B cell (primary cell): ENCODE data around the gene LRRC47. TPM values are rescaled to one million over a fixed set of nuclear protein-coding genes. Genes with fewer than 3 reads are reported as not detected.

Source experiments
- ATAC-seq: fragments of 200-7000 bp; cut with Tn5 transposase; one replicate; pipeline ENCODE4 v1.10.0; 2021; ENCODE audit warnings: low read depth, mild to moderate bottlenecking, moderate number of reproducible peaks, moderate library complexity
- CTCF ChIA-PET: fragments of 350-600 bp; sonication (Branson Sonifier 250); formaldehyde crosslinking; loops from one replicate; lab custom pipeline; 2021; ENCODE audit warnings: antibody characterized with exemption, inconsistent platforms; lab: Charles Lee
- POLR2A ChIA-PET: fragments of 350-600 bp; sonication (Branson Sonifier 250); formaldehyde crosslinking; loops from one replicate; lab custom pipeline; 2021; ENCODE audit warnings: antibody characterized with exemption; lab: Charles Lee
- DNase-seq: peaks from one replicate; pipeline ENCODE4 v3.0.0; 2013
- H2AFZ ChIP-seq: 2 replicates; pipeline ENCODE4 v1.6.1; 2012; ENCODE audit warnings: mild to moderate bottlenecking, low read depth, low read length; ENCODE audit not compliant: insufficient read depth, poor library complexity, severe bottlenecking
- H3K27ac ChIP-seq, 2 donors: 1 replicate in 1 of 2; 2 replicates in 1 of 2; pipeline ENCODE4 v1.5.1; 2012 to 2013; ENCODE audit warnings: low read length in 2 of 2, mild to moderate bottlenecking in 2 of 2, moderate library complexity in 1 of 2
- H3K27me3 ChIP-seq, 4 experiments: fragments of 200-600 bp in 1 of 4; sonication (generic) in 1 of 4; replicated peaks in 1 of 4; 1 replicate in 2 of 4; 2 replicates in 2 of 4; pipeline versions ENCODE4 v1.6.1 to v1.7.0; 2013 to 2016; ENCODE audit warnings: low read length in 3 of 4, mild to moderate bottlenecking in 2 of 4, mixed read lengths in 1 of 4, moderate library complexity in 1 of 4; ENCODE audit not compliant: insufficient read depth in 4 of 4, control insufficient read depth in 3 of 4; ENCODE audit errors: control extremely low read depth in 1 of 4
- H3K36me3 ChIP-seq, 2 experiments: replicated peaks in 1 of 2; 1 replicate in 1 of 2; 2 replicates in 1 of 2; pipeline versions ENCODE4 v1.6.1 to v1.7.1; 2013; ENCODE audit warnings: low read length in 1 of 2; ENCODE audit not compliant: insufficient read depth in 2 of 2, control insufficient read depth in 1 of 2; ENCODE audit errors: control extremely low read depth in 1 of 2, extremely low read depth in 1 of 2
- H3K4me1 ChIP-seq, 2 donors: fragments of 200-600 bp in 1 of 2; sonication (generic) in 1 of 2; 1 replicate in 1 of 2; 2 replicates in 1 of 2; pipeline versions ENCODE4 v1.5.1 to v1.6.1; 2013 to 2017; ENCODE audit warnings: low read length in 2 of 2; ENCODE audit not compliant: control insufficient read depth in 2 of 2, insufficient read depth in 2 of 2
- H3K4me2 ChIP-seq: replicated peaks from 2 replicates; pipeline ENCODE3; 2012; ENCODE audit warnings: mild to moderate bottlenecking, low read depth, low read length; ENCODE audit not compliant: poor library complexity, severe bottlenecking
- H3K4me3 ChIP-seq, 5 experiments: fragments of 200-600 bp in 1 of 5; sonication (generic) in 1 of 5; 1 replicate in 3 of 5; 2 replicates in 2 of 5; pipeline versions ENCODE4 v1.5.1 to v1.7.0; 2011 to 2016; ENCODE audit warnings: low read length in 4 of 5, mild to moderate bottlenecking in 4 of 5, low read depth in 2 of 5, control low read depth in 1 of 5, moderate library complexity in 1 of 5; ENCODE audit not compliant: insufficient read depth in 1 of 5; ENCODE audit errors: control extremely low read depth in 1 of 5, extremely low read depth in 1 of 5
- H3K79me2 ChIP-seq: fragments of 200-600 bp; sonication (generic); one replicate; pipeline ENCODE4 v1.6.0; 2016; ENCODE audit warnings: low read length; ENCODE audit not compliant: control insufficient read depth, insufficient read depth
- H3K9ac ChIP-seq: fragments of 200-600 bp; sonication (generic); 2 replicates; pipeline ENCODE4 v1.6.1; 2017; ENCODE audit warnings: mild to moderate bottlenecking, low read length, moderate library complexity
- H3K9me3 ChIP-seq, 3 donors: one replicate each; pipeline versions ENCODE4 v1.6.1 to v1.7.1; 2013; ENCODE audit warnings: low read length in 2 of 3; ENCODE audit not compliant: control insufficient read depth in 2 of 3, insufficient read depth in 1 of 3; ENCODE audit errors: control extremely low read depth in 1 of 3
- H4K20me1 ChIP-seq: 2 replicates; pipeline ENCODE4 v1.6.0; 2012; ENCODE audit warnings: mild to moderate bottlenecking, low read length; ENCODE audit not compliant: insufficient read depth, control insufficient read depth, poor library complexity, severe bottlenecking
- H3K27ac Mint-ChIP-seq: one replicate; pipeline ENCODE4 v1.8.0; 2021; ENCODE audit warnings: mixed read lengths
- H3K27me3 Mint-ChIP-seq: one replicate; pipeline ENCODE4 v1.8.0; 2021; ENCODE audit warnings: mixed read lengths
- H3K4me1 Mint-ChIP-seq: one replicate; pipeline ENCODE4 v1.8.0; 2021; ENCODE audit warnings: mixed read lengths
- H3K4me3 Mint-ChIP-seq: one replicate; pipeline ENCODE4 v1.8.0; 2021; ENCODE audit warnings: mixed read lengths
- H3K9me3 Mint-ChIP-seq: one replicate; pipeline ENCODE4 v1.8.0; 2022; ENCODE audit warnings: mixed read lengths; ENCODE audit not compliant: insufficient read depth
- EZH2 ChIP-seq: IDR thresholded peaks from 2 replicates; pipeline ENCODE4 v1.6.1; 2012; ENCODE audit warnings: borderline replicate concordance, low read depth, mild to moderate bottlenecking, moderate library complexity, low read length; ENCODE audit not compliant: insufficient read depth, poor library complexity, severe bottlenecking
- WGBS: methylation state at CpG from one replicate; pipeline ENCODE4 v1.1.5; 2013; ENCODE audit warnings: missing lambda C conversion rate; ENCODE audit not compliant: insufficient coverage; 5-methylcytosine and 5-hydroxymethylcytosine counted together
- intact Hi-C: fragments of 100-400 bp; cut with micrococcal nuclease; formaldehyde crosslinking; loops from one replicate; pipeline ENCODE4 v1.10.0; 2022
- polyA plus RNA-seq: library from polyadenylated mRNA; depleted of rRNA; stranded (reverse); fragments of >200 nt; gene quantifications from 2 replicates; pipeline ENCODE4 v1.2.3, GENCODE V29; 2012
- total RNA-seq, 2 donors: library from RNA; stranded (reverse); fragments of 120-200 nt in 1 of 2; gene quantifications; 1 replicate in 1 of 2; 2 replicates in 1 of 2; pipeline versions ENCODE4 v1.2.3 to v1.2.4, GENCODE V29; 2013 to 2022
- TF ChIP-seq, protein P1 (sequence below): fragments of 200-600 bp; IDR thresholded peaks from one replicate; pipeline ENCODE4 v1.8.0; 2022; ENCODE audit warnings: antibody characterized with exemption, mild to moderate bottlenecking

Gene LRRC47
- total and polyA plus RNA-seq, 2 donors (not counting 1 experiment from before 2014, with no cell fraction given): 16.7 to 48.2 TPM

DNA sequence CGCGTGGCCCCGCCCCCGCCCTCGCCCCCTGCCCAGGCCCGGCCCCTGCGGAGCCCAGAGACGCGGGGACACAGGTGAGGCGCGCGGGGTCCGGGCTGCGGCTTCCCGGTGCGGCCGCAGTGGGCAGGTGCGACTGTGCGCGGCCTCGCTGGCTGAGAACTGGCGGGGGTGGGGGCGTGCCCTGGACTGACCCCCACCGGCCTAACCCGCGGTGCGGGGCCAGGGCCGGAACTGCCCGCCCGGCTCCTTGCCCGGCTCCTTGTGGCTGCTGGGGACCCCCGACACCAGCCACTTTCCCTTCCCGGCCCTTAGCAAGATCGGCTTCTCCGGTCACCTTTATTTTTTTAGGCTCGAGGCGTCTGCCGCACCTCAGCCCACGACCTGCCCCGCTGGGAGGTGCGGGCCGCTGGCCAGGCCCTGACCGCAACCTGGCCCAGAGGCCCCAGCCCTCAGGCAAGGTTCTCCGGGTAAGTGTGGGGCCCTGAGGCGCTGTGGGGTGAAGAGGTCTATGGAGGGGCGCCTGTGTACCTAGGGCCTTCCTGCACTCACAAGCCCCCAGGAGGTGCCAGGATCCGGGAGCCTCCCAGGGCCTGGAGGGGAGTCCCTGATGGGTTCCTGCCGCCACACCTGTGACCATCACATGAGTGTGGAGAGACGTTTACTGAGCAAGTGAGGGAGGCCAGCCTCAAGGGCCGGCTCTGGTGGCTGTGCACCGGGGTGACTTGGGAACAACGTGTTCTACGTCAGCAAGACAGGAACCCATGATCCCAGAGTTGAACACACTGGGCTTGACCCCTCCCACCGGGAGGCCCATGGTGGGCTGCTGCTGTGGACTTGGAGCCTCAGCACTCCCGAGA lies 23.4 kb downstream of the LRRC47 start, which contains the start of gene SMIM1:
Gene SMIM1, plus strand, starts transcription at position 35 of the 857 bp plus-strand sequence. CDS start 2,625 bp downstream, outside the sequence.
- Histone ChIP-seq H3K4me1 (peaks cover 19 to 33% of the 10 kb centered on the region in 2 donors), H3K4me2 (peak within 1 kb of the TSS; percentile 97), H3K9ac (peak within 1 kb of the TSS; percentile 74), H3K9me3 (no peaks in the 10 kb centered on the region), H2AFZ (peak within 1 kb of the TSS; percentile 85), H3K27me3 (no peaks in the 10 kb centered on the region), H3K27ac (peak within 1 kb of the TSS; percentile 33 to 55), H3K36me3 (no peaks in the 10 kb centered on the region), H3K79me2 (no peaks in the 10 kb centered on the region), H4K20me1 (no peaks in the 10 kb centered on the region), H3K4me3 (peak within 1 kb of the TSS in 4 of 5 experiments; percentile 53 to 75 (median 68))
- TF ChIP-seq, protein P1, sequence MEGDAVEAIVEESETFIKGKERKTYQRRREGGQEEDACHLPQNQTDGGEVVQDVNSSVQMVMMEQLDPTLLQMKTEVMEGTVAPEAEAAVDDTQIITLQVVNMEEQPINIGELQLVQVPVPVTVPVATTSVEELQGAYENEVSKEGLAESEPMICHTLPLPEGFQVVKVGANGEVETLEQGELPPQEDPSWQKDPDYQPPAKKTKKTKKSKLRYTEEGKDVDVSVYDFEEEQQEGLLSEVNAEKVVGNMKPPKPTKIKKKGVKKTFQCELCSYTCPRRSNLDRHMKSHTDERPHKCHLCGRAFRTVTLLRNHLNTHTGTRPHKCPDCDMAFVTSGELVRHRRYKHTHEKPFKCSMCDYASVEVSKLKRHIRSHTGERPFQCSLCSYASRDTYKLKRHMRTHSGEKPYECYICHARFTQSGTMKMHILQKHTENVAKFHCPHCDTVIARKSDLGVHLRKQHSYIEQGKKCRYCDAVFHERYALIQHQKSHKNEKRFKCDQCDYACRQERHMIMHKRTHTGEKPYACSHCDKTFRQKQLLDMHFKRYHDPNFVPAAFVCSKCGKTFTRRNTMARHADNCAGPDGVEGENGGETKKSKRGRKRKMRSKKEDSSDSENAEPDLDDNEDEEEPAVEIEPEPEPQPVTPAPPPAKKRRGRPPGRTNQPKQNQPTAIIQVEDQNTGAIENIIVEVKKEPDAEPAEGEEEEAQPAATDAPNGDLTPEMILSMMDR: no peak
- no peak for TF ChIP-seq EZH2
- DNase-seq: no peak
- Mint-ChIP-seq H3K27ac (peak within 1 kb of the TSS; percentile 56), H3K27me3 (no peaks in the 10 kb centered on the region), H3K4me3 (peak within 1 kb of the TSS; percentile 84), H3K4me1 (peaks cover 23% of the 10 kb centered on the region), H3K9me3 (no peaks in the 10 kb centered on the region)
- ChIA-PET POLR2A (interaction anchor here (1.4 kb wide), 1 partner anchor 23 kb away, joined by 5 read pairs; the partner anchor contains the start of gene LRRC47), CTCF (no interaction called here)
- intact Hi-C loops: loop anchor here (1.0 to 2.0 kb wide), 5 partner anchors 23 to 242 kb away; partner anchors contain the start of genes CEP104, DFFB and LRRC47
- 11% methylated on average over 54 of the region's 55 CpGs for WGBS
- ATAC-seq: no peak
